ENCODE data around the gene PML. TPM values are rescaled to one million over a fixed set of nuclear protein-coding genes. Genes with fewer than 3 reads are reported as not detected.
"Not testable (repeated sequence)": the region's sequence is repeated elsewhere in the genome, so short reads cannot be mapped to it uniquely, and the experiment has no call there.

The PML gene
- total RNA-seq, 1 experiment from 2014 or later, result 120 TPM

GRCh38 chr15:74055804-74056203 lies 61.3 kb downstream of the PML start:
- Mint-ChIP-seq H3K36me3 (ENCODE audit: insufficient read depth, unreplicated experiment) (no peaks in the 10 kb centered on the region), H3K27me3 (ENCODE audit: unreplicated experiment) (peaks cover 29% of the 10 kb centered on the region), H3K9me3 (ENCODE audit: low read depth, unreplicated experiment) (no peaks in the 10 kb centered on the region), H3K4me3 (ENCODE audit: low read depth, unreplicated experiment) (no peak overlapping the region), H3K4me1 (ENCODE audit: low read depth, unreplicated experiment) (peaks cover 21% of the 10 kb centered on the region), H3K27ac (ENCODE audit: unreplicated experiment) (no peak overlapping the region)
- DNase-seq, result no peak
- intact Hi-C loops (cut with micrococcal nuclease; ENCODE audit: unreplicated experiment), result no loop called here
- TF ChIP-seq, protein P1, sequence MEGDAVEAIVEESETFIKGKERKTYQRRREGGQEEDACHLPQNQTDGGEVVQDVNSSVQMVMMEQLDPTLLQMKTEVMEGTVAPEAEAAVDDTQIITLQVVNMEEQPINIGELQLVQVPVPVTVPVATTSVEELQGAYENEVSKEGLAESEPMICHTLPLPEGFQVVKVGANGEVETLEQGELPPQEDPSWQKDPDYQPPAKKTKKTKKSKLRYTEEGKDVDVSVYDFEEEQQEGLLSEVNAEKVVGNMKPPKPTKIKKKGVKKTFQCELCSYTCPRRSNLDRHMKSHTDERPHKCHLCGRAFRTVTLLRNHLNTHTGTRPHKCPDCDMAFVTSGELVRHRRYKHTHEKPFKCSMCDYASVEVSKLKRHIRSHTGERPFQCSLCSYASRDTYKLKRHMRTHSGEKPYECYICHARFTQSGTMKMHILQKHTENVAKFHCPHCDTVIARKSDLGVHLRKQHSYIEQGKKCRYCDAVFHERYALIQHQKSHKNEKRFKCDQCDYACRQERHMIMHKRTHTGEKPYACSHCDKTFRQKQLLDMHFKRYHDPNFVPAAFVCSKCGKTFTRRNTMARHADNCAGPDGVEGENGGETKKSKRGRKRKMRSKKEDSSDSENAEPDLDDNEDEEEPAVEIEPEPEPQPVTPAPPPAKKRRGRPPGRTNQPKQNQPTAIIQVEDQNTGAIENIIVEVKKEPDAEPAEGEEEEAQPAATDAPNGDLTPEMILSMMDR (IDR thresholded peaks at IDR 0.05; ENCODE audit: unreplicated experiment), result no peak
- CTCF ChIA-PET, result no interaction called here
- no TSS peak for BruUV-seq (replicated peaks)

DNA sequence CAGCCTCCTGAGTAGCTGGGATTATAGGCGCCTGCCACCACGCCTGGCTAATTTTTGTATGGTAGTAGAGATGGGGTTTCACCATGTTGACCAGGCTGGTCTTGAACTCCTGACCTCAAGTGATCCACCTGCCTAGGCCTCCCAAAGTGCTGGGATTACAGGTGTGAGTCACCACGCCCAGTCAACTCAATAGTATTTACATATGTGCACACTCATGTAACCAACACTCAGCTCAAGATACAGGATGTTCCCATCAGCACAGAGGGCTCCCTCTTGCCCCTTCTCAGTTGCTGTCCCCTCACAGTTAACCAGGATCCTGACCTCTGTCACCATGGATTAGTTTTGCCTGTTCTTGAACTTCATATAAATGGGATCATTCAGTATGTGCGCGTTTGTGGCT lies 61.8 kb downstream of the PML start:
- H3K4me3 Mint-ChIP-seq (ENCODE audit: low read depth, unreplicated experiment); DNase-seq; CTCF ChIA-PET; H3K36me3 Mint-ChIP-seq (ENCODE audit: insufficient read depth, unreplicated experiment); H3K9me3 Mint-ChIP-seq (ENCODE audit: low read depth, unreplicated experiment); intact Hi-C loops (cut with micrococcal nuclease; ENCODE audit: unreplicated experiment); BruUV-seq (replicated peaks); H3K27ac Mint-ChIP-seq (ENCODE audit: unreplicated experiment): not testable (repeated sequence)
- Mint-ChIP-seq H3K27me3 (ENCODE audit: unreplicated experiment) (peaks cover 29% of the 10 kb centered on the region), H3K4me1 (ENCODE audit: low read depth, unreplicated experiment) (peaks cover 21% of the 10 kb centered on the region)

DNA sequence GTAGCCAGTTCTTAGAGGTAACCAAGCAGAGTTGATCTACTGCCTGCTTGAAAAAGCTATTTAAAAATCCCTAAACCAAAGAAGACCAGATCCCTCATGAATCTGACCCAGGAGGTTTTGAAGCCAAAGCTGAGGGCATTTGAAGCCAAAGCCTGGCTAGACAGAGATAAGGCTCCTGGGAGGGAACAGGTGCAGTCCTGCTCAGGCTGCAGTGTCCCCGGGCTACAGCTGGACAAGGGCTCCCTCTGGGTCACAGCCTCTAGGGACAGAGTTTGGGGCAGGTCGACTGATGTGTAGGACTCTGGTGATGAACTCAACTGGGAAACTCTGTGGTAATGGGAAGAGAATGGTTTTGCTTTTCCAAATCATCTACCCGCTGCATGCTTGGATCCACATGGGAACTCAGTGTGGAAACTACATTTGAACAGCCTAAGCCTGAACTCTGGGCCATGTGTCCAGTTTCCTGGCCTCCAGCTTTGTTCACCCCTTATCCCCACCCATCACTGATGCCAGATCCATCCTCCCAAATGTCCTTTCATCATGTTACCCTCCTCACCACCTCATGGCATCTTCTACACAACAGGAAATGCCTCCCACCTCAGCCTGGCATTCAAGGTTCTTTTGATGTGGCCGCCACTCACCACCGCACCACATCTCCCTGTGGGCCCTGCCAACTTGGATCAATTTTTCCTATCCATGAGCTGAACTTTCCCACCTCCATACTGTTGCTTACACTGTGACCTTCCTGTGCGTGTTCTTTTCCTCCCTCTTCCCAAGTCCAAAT lies 64.7 kb downstream of the PML start:
- intact Hi-C loops (cut with micrococcal nuclease; ENCODE audit: unreplicated experiment); DNase-seq; H3K36me3 Mint-ChIP-seq (ENCODE audit: insufficient read depth, unreplicated experiment); H3K4me1 Mint-ChIP-seq (ENCODE audit: low read depth, unreplicated experiment); H3K27ac Mint-ChIP-seq (ENCODE audit: unreplicated experiment); H3K9me3 Mint-ChIP-seq (ENCODE audit: low read depth, unreplicated experiment); H3K4me3 Mint-ChIP-seq (ENCODE audit: low read depth, unreplicated experiment); BruUV-seq (replicated peaks): not testable (repeated sequence)
- CTCF ChIA-PET, result interaction anchor here (1.3 kb wide), 1 partner anchor 262 kb away, joined by 3 read pairs; no protein-coding TSS in a partner anchor
- peaks cover 29% of the 10 kb centered on the region for H3K27me3 Mint-ChIP-seq (ENCODE audit: unreplicated experiment)

GRCh38 chr15:74060251-74060650 lies 65.7 kb downstream of the PML start:
- Mint-ChIP-seq H3K27ac (ENCODE audit: unreplicated experiment) (no peak overlapping the region), H3K36me3 (ENCODE audit: insufficient read depth, unreplicated experiment) (no peaks in the 10 kb centered on the region), H3K4me3 (ENCODE audit: low read depth, unreplicated experiment) (no peak overlapping the region), H3K4me1 (ENCODE audit: low read depth, unreplicated experiment) (peaks cover 9% of the 10 kb centered on the region), H3K27me3 (ENCODE audit: unreplicated experiment) (peaks cover 39% of the 10 kb centered on the region), H3K9me3 (ENCODE audit: low read depth, unreplicated experiment) (no peaks in the 10 kb centered on the region)
- BruUV-seq (replicated peaks), result no TSS peak
- DNase-seq, result no peak
- intact Hi-C loops (cut with micrococcal nuclease; ENCODE audit: unreplicated experiment), result no loop called here
- CTCF ChIA-PET, result no interaction called here
- TF ChIP-seq, protein P1 (IDR thresholded peaks at IDR 0.05; ENCODE audit: unreplicated experiment), result no peak

GRCh38 chr15:74062236-74062635 lies 67.7 kb downstream of the PML start:
- TF ChIP-seq, protein P1 (IDR thresholded peaks at IDR 0.05; ENCODE audit: unreplicated experiment), result no peak
- H3K4me3 Mint-ChIP-seq (ENCODE audit: low read depth, unreplicated experiment), result no peak overlapping the region
- CTCF ChIA-PET, result no interaction called here
- intact Hi-C loops (cut with micrococcal nuclease; ENCODE audit: unreplicated experiment), result no loop called here
- H3K36me3 Mint-ChIP-seq (ENCODE audit: insufficient read depth, unreplicated experiment), result no peaks in the 10 kb centered on the region
- H3K4me1 Mint-ChIP-seq (ENCODE audit: low read depth, unreplicated experiment), result peaks cover 11% of the 10 kb centered on the region
- H3K27me3 Mint-ChIP-seq (ENCODE audit: unreplicated experiment), result peaks cover 43% of the 10 kb centered on the region
- DNase-seq, result no peak
- H3K9me3 Mint-ChIP-seq (ENCODE audit: low read depth, unreplicated experiment), result no peaks in the 10 kb centered on the region
- H3K27ac Mint-ChIP-seq (ENCODE audit: unreplicated experiment), result no peak overlapping the region
- no TSS peak for BruUV-seq (replicated peaks)
